NK-92 (cell line): ENCODE measurements around the gene FOXRED2.
"Not testable (repeated sequence)": the region's sequence is repeated elsewhere in the genome, so short reads cannot be mapped to it uniquely, and the experiment has no call there.

Experiments
- DNase-seq: peaks from one replicate; lab custom pipeline; 2025; ENCODE audit not compliant: unreplicated experiment; lab: John Stamatoyannopoulos, UW

The FOXRED2 gene

DNA sequence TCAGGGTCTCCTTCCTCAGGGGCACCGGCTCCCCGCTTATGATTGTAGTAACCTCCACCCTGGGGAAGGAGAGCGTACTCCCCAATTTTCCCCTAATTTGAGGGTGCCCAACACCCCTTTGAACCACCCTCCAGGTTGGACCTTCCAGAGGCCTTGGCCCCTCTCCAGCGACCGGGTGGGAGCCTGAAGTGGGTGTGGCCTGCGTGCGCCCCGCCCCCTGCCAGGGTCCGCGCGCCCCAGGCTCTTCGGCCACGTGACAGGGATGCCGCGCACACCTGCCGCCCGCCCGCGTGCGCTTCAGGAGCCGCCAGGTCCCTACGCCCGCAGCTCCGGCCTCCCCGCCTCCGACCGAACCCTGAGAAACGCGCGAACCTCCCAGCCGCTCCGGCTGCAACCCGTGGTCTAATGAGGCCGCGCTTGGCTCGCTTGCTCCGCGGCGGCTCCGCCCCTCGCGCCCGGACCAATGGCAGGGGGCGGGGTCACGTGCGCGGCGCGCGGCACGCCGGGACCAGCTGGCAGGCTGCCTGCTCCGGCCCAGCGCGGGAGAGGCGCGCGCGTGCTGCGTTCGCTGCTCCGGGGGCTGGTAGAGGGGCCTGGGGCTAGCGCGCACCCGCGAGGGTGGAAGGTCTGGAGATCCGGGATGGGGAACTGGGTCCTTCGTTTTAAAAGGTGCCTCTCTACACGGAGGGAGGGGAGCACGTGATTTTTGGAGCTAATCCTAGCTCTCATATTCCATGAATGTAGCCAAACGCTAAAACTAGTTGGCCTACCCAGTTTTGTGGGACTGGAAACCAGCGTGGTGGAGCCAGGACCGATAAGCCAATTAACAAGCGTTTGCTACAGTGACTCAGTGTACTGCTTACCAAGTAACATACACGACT is at the start of gene FOXRED2:
FOXRED2 (minus strand) TSS at position 404 of the 881 bp plus-strand sequence. CDS start 618 bp downstream, outside the sequence.
- no peak for DNase-seq

DNA sequence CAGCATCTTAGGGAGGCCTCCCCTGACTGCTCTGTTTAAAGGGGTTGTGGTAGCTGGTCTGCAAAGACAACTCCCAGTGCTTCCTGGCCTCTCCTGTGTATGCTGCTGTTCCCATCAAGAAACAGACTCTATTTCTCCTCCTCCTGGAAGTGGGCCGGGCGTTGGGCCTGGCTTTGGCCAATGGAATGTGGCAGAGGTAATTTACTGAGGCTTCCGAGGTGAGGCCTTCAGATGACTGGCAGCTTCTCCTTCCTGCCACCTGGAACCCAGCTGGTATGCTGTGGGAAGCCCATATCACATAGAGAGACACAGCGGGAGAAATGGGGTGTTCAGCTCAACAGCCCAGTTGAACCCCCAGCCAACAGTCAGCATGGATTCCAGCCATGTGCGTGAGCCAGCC is 47.3 kb upstream of the FOXRED2 start:
- DNase-seq = no peak

GRCh38 chr22:36552289-36552688 is 45.4 kb upstream of the FOXRED2 start:
- DNase-seq = no peak

DNA sequence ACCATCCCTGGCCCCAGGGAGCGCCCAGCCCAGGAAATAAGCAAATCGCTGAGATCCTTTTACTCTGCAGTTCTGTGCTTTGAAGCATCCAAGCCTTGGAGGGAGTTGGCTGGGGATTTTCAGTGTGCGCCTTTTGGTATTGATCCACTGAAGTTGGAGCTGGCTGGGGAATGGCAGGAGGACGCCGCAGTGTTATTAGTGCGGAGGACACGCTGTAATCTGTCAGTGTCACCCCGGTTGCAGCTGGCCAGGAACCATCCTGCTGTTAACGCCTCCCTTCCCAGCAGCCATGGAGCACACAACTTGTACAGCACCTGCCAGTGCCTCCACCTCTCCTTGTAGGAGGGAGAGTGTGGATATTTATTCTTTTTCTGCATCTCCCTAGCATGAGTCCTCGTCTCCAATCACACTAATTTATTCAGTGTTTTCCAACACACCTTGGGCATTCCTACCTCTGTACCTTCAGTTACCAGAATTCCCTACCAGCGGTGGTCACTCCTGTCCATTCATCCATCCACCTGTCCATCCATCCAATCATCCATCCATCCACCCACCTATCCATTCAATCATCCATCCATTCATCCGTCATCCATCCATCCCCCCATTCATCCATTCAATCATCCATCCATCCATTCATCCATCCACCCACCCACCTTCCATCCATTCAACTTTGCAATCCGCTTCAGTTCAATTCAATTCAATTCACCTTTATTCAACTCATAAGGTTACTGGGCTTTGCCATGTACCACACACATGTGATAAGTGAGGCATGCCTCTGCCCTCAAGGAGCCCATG is 44.1 kb upstream of the FOXRED2 start:
- no peak for DNase-seq

DNA sequence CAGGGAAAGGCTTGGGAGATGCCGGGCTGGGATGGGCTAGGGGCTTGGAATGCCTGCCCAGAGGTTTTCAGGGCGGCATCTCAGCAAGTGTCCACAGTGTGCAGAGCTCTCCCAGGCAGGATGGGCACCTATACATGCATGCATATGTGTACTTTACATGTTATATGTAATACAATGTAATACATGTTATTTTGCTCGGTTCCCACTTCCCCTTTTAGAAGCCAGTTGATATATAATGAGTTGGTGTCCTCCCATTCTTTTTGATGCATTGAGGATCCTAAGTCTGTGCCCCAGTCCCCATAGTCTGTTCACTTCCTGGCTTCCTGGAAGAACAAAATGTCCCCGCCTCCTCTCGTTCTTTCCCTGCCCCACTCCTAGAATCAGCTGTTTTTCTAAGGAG is 42.2 kb upstream of the FOXRED2 start:
- no peak for DNase-seq

- DNase-seq = no peak
Measured at GRCh38 chr22:36548606-36549005, 41.8 kb upstream of the FOXRED2 start.

DNA sequence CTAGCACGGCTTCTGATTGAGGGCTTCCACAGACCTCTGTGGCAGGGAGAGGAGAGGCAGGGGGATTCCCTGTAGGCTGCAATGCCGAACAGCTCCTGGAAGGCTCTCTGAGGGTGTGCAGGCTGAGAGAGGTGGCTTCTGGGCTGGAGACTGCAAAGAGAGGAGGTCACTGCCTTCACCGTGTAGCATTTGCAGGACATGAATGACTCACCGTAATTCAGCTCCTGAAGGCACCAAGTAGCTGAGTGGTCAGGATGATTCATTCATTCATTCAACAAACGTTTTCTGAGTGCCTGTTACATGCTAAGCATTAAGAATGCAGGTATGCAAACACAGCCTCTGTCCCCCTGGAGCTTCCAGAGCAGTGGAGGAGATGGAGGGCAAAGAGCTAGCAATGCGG is 40.1 kb upstream of the FOXRED2 start:
- DNase-seq = no peak

- DNase-seq = no peak
Measured at GRCh38 chr22:36546092-36546804, 39.4 kb upstream of the FOXRED2 start.

GRCh38 chr22:36544107-36544620 is 37.3 kb upstream of the FOXRED2 start:
- DNase-seq = no peak

DNA sequence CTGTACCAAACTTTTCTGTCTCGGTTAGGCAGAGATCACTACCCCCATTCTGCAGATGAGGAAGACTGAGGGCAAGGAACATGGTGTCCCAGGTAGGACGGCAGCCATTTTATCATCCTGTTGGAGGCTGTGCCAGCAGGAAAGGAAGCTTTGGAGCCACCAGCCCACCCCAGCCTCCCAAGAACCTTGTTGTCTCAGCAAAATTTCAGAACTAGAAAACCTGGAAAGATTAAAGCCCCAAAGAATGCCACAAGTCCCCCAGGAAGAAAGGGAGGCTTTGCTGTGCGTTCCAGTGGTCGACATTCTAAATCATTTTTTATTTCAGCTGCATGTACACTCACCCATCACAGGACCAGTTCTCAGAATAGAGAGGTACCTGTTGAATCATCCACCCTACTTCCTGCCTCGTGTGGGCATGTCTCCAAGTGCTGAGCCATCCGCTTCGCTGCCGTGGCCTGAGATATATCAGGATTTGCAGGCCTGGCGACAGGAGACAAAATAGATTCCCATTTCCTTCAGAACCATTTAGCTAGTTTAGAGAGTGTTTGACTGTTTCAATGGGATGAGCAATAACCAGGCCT is 35.1 kb upstream of the FOXRED2 start:
- DNase-seq = no peak

GRCh38 chr22:36540867-36541642 is 34.2 kb upstream of the FOXRED2 start:
- no peak for DNase-seq

- no peak for DNase-seq
Measured at GRCh38 chr22:36538529-36538928, 31.7 kb upstream of the FOXRED2 start.

DNA sequence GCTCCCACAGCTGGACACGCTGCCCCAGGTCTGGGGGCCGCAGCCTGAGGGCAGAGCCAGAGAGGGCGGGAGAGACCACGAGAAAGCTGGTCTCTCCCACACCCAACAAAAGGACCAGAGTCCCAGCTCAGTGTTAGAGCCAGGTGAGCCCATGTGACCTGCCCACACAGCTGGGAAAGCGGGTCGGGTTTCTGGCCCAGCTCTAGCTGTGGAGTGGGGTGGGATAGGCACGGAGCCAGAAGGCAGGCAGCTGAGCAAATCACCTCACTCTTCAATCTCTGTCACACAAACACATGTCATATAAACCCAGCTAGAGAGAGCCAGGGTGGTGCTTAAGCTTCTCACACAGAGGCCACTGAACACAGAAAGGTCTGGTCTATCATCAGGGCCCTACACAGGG is 29.9 kb upstream of the FOXRED2 start:
- no peak for DNase-seq

GRCh38 chr22:36533320-36533719 is 26.5 kb upstream of the FOXRED2 start:
- not testable (repeated sequence) for DNase-seq

- DNase-seq = no peak
Measured at GRCh38 chr22:36532466-36532865, 25.6 kb upstream of the FOXRED2 start.

- DNase-seq = peak; percentile 90
Measured at GRCh38 chr22:36528795-36529751, 22.2 kb upstream of the FOXRED2 start, which contains the start of gene EIF3D. Gene EIF3D (minus strand): TSS chr22:36529166. CDS start chr22:36526121, 3,045 bp downstream.

DNA sequence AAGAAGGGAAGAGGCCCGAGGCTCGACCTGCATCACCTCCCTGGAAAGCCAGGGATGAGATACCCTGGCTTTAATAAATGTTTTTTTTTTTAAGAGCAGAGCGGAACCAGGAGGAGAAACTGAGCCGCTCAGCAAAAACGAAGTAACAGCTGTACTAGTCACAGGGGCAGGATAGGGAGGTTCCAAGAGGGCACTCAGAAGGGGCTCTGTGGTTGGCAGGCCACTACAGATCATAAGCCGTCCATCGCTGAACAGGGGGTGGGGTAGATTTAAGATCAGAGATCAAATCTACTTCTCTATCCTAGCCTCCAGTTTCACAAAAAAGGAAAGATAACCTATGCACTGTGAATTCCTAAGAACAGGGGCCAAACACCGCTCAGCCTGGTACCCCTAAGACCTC is 21.5 kb upstream of the FOXRED2 start:
- DNase-seq = no peak

DNA sequence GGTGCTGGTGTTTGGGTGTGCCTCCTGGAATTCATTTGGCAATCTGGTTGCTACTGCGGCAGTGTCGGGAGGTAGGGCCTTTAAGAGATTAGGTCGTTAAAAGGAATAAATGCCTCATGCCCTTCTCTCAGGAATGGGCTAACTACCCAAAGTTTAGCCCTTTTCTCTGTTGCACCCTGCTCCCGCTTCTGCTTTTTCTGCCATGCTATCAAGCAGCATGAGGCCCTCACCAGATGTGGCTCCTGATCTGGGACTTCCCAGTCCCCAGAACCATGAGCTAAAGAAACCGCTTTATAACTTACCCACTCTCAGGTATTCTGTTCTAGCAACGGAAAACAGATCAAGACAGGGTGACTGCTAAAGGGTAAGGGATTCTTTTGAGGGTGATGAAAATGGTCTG is 15.8 kb upstream of the FOXRED2 start:
- no peak for DNase-seq

DNA sequence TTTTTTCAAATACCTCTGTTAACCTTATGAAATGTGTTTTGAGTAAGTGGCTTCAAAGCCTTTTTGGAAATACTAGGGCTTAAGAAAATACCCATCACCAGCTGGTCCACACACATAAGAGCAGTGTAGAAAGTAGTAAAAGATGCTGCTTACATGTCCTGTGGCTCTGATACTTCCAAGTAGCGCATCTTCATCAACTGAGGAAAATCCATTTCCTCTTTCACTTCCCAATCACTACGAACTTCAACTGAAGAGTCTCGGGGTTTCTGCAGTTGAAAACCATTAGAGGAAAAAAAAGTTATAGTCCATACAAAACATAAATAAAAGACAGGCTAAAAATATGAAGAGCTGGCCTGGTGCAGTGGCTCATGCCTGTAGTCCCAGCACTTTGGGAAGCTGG is 13.6 kb upstream of the FOXRED2 start:
- DNase-seq = no peak
